ENCODE results near the gene PILRA. TPM values are rescaled to one million over a fixed set of nuclear protein-coding genes. Genes with fewer than 3 reads are reported as not detected.

Gene PILRA
- total RNA-seq, 2 experiments from 2014 or later = 8.1 to 11.5 TPM

DNA sequence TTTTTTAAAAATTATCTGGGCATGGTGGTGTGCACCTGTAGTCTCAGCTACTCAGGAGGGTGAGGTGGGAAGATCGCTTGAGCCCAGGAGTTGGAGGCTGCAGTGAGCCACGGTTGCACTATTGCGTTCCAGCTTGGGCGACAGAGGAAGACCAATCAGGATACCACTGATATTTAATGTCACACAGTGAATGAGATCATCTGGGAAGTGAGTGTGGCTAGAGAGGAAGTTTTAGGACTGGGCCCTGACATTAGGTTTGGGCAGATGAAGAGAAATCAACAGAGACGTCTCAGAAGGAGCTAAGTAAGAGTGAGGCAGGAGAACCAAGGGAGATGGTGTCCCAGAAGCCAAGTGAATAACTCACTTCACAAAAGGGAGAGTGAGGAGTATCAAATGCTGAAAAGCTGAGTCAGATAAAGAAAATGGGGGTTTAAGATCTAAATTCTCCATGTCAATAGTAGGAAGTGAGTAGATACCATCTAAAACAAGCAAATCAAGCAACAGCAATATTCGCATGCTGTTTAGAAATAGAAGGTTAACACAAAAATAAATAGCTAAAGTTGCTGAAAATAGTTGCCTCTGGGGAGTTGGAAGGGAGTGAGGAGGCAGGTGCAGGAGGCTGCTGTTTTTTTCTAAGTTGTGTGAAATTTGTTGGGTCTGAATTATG, 11.5 kb downstream of the PILRA start:
- ATAC-seq = no peak
- Mint-ChIP-seq H3K4me1 (ENCODE audit: low read depth) (peaks cover 11% of the 10 kb centered on the region), H3K27me3 (ENCODE audit: low read depth) (peaks cover 16% of the 10 kb centered on the region), H3K36me3 (ENCODE audit: low read depth) (no peaks in the 10 kb centered on the region), H3K4me3 (no peak overlapping the region), H3K9me3 (ENCODE audit: insufficient read depth) (no peaks in the 10 kb centered on the region), H3K27ac (no peak overlapping the region)
- DNase-seq = no peak
- CTCF ChIA-PET = interaction anchor here (1.0 to 4.5 kb wide), 2 partner anchors 10 to 22 kb away, joined by 3 to 20 read pairs; no protein-coding TSS in a partner anchor
- POLR2A ChIA-PET = interaction anchor here (0.7 kb wide), 1 partner anchor 218 kb away, joined by 5 read pairs; no protein-coding TSS in a partner anchor

DNA sequence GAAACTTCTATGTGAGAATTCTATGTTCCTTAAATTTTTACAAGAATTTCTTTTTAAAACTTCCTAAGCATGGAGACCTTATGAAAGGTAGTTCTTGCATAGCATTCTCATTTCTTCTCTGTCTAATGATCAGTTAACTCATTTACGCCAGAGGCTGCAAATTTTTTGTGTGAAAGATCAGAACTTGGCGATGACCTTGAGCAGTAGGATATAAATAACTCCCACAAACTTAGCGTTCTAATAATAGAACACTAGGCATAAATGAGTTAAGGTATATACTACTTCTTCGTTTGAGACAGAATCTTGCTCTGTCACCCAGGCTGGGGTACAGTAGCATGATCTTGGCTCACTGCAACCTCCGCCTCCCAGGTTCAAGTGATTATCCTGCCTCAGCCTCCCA, 13.7 kb downstream of the PILRA start:
- H3K27ac Mint-ChIP-seq = no peak overlapping the region
- CTCF ChIA-PET = interaction anchor here (1.5 to 4.5 kb wide), 2 partner anchors 20 to 24 kb away, joined by 4 to 20 read pairs; no protein-coding TSS in a partner anchor
- peaks cover 23% of the 10 kb centered on the region for H3K27me3 Mint-ChIP-seq (ENCODE audit: low read depth)
- DNase-seq (no peak), ATAC-seq (no peak)
- H3K9me3 Mint-ChIP-seq (ENCODE audit: insufficient read depth) = no peaks in the 10 kb centered on the region
- no peaks in the 10 kb centered on the region for H3K36me3 Mint-ChIP-seq (ENCODE audit: low read depth)
- H3K4me1 Mint-ChIP-seq (ENCODE audit: low read depth) = peaks cover 11% of the 10 kb centered on the region
- POLR2A ChIA-PET = no interaction called here
- no peak overlapping the region for H3K4me3 Mint-ChIP-seq

GRCh38 chr7:100387695-100388094, 14.4 kb downstream of the PILRA start:
- H3K9me3 Mint-ChIP-seq (ENCODE audit: insufficient read depth) = no peaks in the 10 kb centered on the region
- H3K36me3 Mint-ChIP-seq (ENCODE audit: low read depth) = no peaks in the 10 kb centered on the region
- ATAC-seq = no peak
- ChIA-PET POLR2A (no interaction called here), CTCF (interaction anchor here (1.5 to 4.5 kb wide), 2 partner anchors 19 to 24 kb away, joined by 4 to 20 read pairs; no protein-coding TSS in a partner anchor)
- H3K27ac Mint-ChIP-seq = no peak overlapping the region
- no peak overlapping the region for H3K4me3 Mint-ChIP-seq
- no peak for DNase-seq
- peaks cover 7% of the 10 kb centered on the region for H3K4me1 Mint-ChIP-seq (ENCODE audit: low read depth)
- peaks cover 31% of the 10 kb centered on the region for H3K27me3 Mint-ChIP-seq (ENCODE audit: low read depth)

GRCh38 chr7:100389437-100390088, 16.3 kb downstream of the PILRA start:
- no peak overlapping the region for H3K27ac Mint-ChIP-seq
- no peak for DNase-seq
- POLR2A ChIA-PET = no interaction called here
- H3K27me3 Mint-ChIP-seq (ENCODE audit: low read depth) = peaks cover 29% of the 10 kb centered on the region
- H3K4me1 Mint-ChIP-seq (ENCODE audit: low read depth) = no peaks in the 10 kb centered on the region
- CTCF ChIA-PET = interaction anchor here (1.3 kb wide), 1 partner anchor 17 kb away, joined by 4 read pairs; no protein-coding TSS in a partner anchor
- ATAC-seq = no peak
- H3K9me3 Mint-ChIP-seq (ENCODE audit: insufficient read depth) = no peaks in the 10 kb centered on the region
- no peak overlapping the region for H3K4me3 Mint-ChIP-seq
- no peaks in the 10 kb centered on the region for H3K36me3 Mint-ChIP-seq (ENCODE audit: low read depth)

- DNase-seq (no peak), ATAC-seq (no peak)
- Mint-ChIP-seq H3K4me1 (ENCODE audit: low read depth) (peaks cover under 1% of the 10 kb centered on the region), H3K9me3 (ENCODE audit: insufficient read depth) (no peaks in the 10 kb centered on the region), H3K4me3 (no peak overlapping the region), H3K27me3 (ENCODE audit: low read depth) (peaks cover 27% of the 10 kb centered on the region), H3K27ac (no peak overlapping the region), H3K36me3 (ENCODE audit: low read depth) (no peaks in the 10 kb centered on the region)
- CTCF ChIA-PET = interaction anchor here (1.3 kb wide), 1 partner anchor 17 kb away, joined by 4 read pairs; no protein-coding TSS in a partner anchor
- POLR2A ChIA-PET = no interaction called here
Measured at GRCh38 chr7:100390286-100391009, 17.2 kb downstream of the PILRA start.

DNA sequence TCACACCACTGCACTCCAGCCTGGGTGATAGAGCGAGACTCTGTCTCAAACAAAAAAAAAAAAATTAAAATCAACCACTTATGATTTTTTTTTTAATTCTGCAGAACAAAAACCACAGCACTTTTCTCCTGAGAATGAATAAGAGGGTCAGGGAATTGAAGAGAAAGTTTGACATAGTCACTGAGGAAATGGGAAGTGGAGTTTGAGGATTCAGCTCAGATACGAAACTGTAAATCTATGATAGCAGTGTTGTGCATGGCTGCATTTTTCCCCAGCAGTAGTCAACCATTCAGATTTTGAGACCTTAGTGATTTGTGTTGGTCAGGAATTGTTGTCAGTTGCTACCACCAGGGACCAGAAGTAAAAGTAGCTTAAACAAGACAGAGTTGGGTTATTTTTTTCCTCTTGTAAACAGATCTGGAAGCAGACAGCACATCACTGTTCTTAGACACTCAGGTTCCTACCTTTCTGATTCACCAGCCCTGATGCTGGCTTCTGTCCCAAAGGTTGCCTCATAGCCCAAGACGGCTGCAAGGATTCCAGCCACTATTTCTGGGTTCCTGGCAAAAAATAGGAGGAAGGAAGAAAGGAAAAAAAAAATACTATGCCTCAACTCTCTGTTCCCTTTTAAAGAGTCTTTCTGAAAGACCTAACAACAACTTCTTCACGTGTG, 20.1 kb downstream of the PILRA start:
- H3K4me3 Mint-ChIP-seq = no peak overlapping the region
- peaks cover 26% of the 10 kb centered on the region for H3K27me3 Mint-ChIP-seq (ENCODE audit: low read depth)
- H3K27ac Mint-ChIP-seq = no peak overlapping the region
- no peaks in the 10 kb centered on the region for H3K36me3 Mint-ChIP-seq (ENCODE audit: low read depth)
- H3K9me3 Mint-ChIP-seq (ENCODE audit: insufficient read depth) = no peaks in the 10 kb centered on the region
- ATAC-seq (no peak), DNase-seq (no peak)
- CTCF ChIA-PET = interaction anchor here (1.7 kb wide), 1 partner anchor 15 kb away, joined by 8 read pairs; no protein-coding TSS in a partner anchor
- POLR2A ChIA-PET = interaction anchor here (0.5 kb wide), 1 partner anchor 37 kb away, joined by 3 read pairs; no protein-coding TSS in a partner anchor
- peaks cover 20% of the 10 kb centered on the region for H3K4me1 Mint-ChIP-seq (ENCODE audit: low read depth)

DNA sequence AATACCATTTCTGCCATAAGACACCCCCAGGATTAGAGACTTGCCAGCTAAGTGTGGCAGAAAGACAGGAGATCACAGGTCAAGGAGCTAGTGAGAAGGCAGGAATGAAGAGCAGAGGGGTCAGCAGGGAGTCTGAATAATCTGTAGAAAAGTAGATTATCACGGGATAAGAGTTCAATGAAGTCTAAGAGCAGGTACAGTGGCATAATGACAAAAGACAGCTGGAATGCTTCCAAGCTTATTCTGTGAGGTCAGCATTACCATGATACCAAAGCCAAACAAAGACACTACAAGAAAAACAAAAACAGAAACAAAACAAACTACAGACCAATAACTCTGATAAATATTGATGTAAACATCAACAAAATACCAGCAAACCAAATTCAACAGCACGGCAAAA, 20.8 kb downstream of the PILRA start:
- POLR2A ChIA-PET = interaction anchor here (0.5 kb wide), 1 partner anchor 36 kb away, joined by 3 read pairs; no protein-coding TSS in a partner anchor
- Mint-ChIP-seq H3K36me3 (ENCODE audit: low read depth) (no peaks in the 10 kb centered on the region), H3K9me3 (ENCODE audit: insufficient read depth) (no peaks in the 10 kb centered on the region), H3K4me3 (no peak overlapping the region), H3K4me1 (ENCODE audit: low read depth) (peaks cover 23% of the 10 kb centered on the region), H3K27me3 (ENCODE audit: low read depth) (peaks cover 26% of the 10 kb centered on the region), H3K27ac (no peak overlapping the region)
- ATAC-seq = no peak
- CTCF ChIA-PET = interaction anchor here (1.7 kb wide), 1 partner anchor 14 kb away, joined by 8 read pairs; no protein-coding TSS in a partner anchor
- DNase-seq = no peak

DNA sequence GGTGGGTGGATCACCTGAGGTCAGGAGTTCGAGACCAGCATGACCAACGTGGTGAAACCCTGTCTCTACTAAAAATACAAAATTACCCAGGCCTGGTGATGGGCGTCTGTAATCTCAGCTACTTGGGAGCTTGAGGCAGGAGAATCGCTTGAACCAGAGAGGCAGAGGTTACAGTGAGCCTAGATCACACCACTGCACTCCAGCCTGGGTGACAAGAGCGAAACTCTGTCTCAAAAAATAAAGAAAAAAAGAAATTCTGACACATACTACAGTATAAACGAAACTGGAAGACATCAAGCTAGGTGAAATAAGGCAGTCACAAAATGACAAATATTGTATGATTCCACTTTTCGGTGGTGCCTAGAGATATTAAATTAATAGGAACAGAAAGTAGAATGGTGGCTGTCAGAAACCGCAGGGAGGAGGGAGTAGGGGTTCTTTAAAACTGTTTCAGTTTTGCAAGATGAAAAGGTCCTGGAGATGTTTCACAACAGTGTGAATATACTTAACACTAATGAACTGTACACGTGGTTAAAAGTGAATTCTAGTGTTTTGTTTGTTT, 23.2 kb downstream of the PILRA start:
- Mint-ChIP-seq H3K36me3 (ENCODE audit: low read depth) (no peaks in the 10 kb centered on the region), H3K4me1 (ENCODE audit: low read depth) (peaks cover 23% of the 10 kb centered on the region), H3K4me3 (peak overlapping the region; percentile 58), H3K27me3 (ENCODE audit: low read depth) (peaks cover 18% of the 10 kb centered on the region), H3K9me3 (ENCODE audit: insufficient read depth) (no peaks in the 10 kb centered on the region), H3K27ac (peak overlapping the region; percentile 79)
- POLR2A ChIA-PET = no interaction called here
- ATAC-seq = peak; percentile 92
- peak; percentile 77 for DNase-seq
- CTCF ChIA-PET = interaction anchor here (0.6 to 2.5 kb wide), 4 partner anchors 11 to 268 kb away, joined by 3 to 14 read pairs (median 3); no protein-coding TSS in a partner anchor

DNA sequence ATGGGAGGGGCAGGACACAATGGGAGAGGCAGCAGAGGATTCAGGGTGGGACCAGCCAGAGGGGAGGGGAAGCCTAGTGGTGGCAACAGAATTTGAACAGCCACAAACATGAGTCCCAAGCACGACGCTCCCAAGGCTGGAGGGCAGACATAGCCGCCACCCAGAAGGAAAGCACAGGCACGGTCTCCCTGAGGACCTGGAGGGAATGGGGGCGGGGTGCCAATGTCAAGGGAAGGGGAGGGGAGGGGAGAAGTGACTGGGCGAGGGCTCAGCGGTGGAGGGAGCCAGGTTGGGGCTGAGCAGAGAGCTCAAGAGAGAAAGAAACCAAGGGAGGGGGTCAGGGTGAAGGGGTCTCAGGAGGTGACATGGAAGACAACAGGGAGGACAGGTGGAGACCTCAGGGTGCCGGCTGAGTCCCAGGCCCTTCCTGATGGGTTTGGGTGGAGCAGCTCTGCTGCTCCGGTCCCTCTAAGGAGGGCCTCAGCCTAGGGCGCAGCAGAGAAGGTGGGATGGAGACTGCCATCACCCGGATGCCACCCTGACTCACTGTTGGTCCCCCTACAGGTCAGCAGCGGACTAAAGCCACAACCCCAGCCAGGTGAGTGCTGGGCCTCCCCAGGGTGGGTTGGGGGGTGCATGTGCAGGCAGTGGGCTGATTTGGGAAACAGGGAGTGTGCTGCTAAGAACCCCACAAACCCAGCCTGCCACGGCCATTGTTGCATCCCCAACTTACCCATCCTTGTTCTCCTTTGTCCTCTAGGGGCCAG, 24.2 kb downstream of the PILRA start:
- no peak for DNase-seq
- Mint-ChIP-seq H3K36me3 (ENCODE audit: low read depth) (no peaks in the 10 kb centered on the region), H3K4me3 (peak overlapping the region; percentile 58), H3K9me3 (ENCODE audit: insufficient read depth) (no peaks in the 10 kb centered on the region), H3K27me3 (ENCODE audit: low read depth) (peaks cover 14% of the 10 kb centered on the region), H3K27ac (peak overlapping the region; percentile 79), H3K4me1 (ENCODE audit: low read depth) (peaks cover 23% of the 10 kb centered on the region)
- POLR2A ChIA-PET = no interaction called here
- no peak for ATAC-seq
- CTCF ChIA-PET = interaction anchor here (0.9 to 2.5 kb wide), 3 partner anchors 10 to 14 kb away, joined by 3 to 14 read pairs (median 5); no protein-coding TSS in a partner anchor

DNA sequence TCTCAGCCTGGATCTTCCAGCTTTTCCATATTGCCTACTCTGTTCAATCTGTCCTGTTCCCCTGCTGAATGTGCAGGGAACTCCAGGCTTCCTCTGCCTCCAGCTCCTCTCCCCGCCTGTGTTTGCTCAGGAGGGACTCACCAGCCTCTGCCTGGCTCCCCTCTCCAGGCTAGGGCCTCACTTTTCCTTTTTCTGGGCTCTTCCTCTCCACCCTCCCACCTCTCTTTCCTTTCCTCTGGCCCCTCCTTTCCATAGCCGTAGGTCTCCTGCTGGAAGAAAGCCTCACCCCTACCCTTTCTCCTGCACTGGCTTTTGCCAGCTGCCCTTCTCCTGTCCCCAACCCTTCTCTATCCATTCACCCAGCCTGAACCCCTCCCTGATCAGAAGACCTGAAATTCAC, 25.0 kb downstream of the PILRA start:
- Mint-ChIP-seq H3K9me3 (ENCODE audit: insufficient read depth) (no peaks in the 10 kb centered on the region), H3K27ac (no peak overlapping the region), H3K36me3 (ENCODE audit: low read depth) (no peaks in the 10 kb centered on the region), H3K4me1 (ENCODE audit: low read depth) (peaks cover 23% of the 10 kb centered on the region), H3K27me3 (ENCODE audit: low read depth) (peaks cover 12% of the 10 kb centered on the region), H3K4me3 (no peak overlapping the region)
- DNase-seq (no peak), ATAC-seq (no peak)
- ChIA-PET CTCF (interaction anchor here (0.6 to 1.3 kb wide), 2 partner anchors 9 to 176 kb away, joined by 3 to 5 read pairs; no protein-coding TSS in a partner anchor), POLR2A (interaction anchor here (0.5 kb wide), 1 partner anchor 843 kb away, joined by 3 read pairs; no protein-coding TSS in a partner anchor)

Measured in activated CD8-positive, alpha-beta T cell treated with anti-CD3 and anti-CD28 coated beads, Interleukin-2, amount 10 ng/mL, durations not matched to agents 7 days and 5 days (primary cell).